KG1 (cell line): Measurements from ENCODE around the gene MMP25.
A peak's percentile ranks its signal among the peaks of the same experiment; 100 is the strongest.
"Not testable (repeated sequence)": the region's sequence is repeated elsewhere in the genome, so short reads cannot be mapped to it uniquely, and the experiment has no call there.

Experiments
- DNase-seq: peaks from one replicate; lab custom pipeline; 2025; lab: John Stamatoyannopoulos, UW

MMP25 gene

GRCh38 chr16:3029491-3030221 lies 16.7 kb upstream of the MMP25 start:
- no peak for DNase-seq

GRCh38 chr16:3030222-3031212 lies 15.8 kb upstream of the MMP25 start:
- DNase-seq: no peak

- no peak for DNase-seq
Observed at GRCh38 chr16:3032624-3033023, 13.7 kb upstream of the MMP25 start.

GRCh38 chr16:3035289-3035971 lies 10.9 kb upstream of the MMP25 start:
- DNase-seq: no peak

- DNase-seq: no peak
Observed at GRCh38 chr16:3035972-3036725, 10.2 kb upstream of the MMP25 start.

- no peak for DNase-seq
Observed at GRCh38 chr16:3036726-3037315, 9.5 kb upstream of the MMP25 start, which contains the start of gene BICDL2. TSS of gene BICDL2 (minus strand) at chr16:3036944. CDS start at chr16:3035496, 1,448 bp downstream.

GRCh38 chr16:3038256-3038655 lies 8.1 kb upstream of the MMP25 start:
- DNase-seq: no peak

- DNase-seq: no peak
Observed at GRCh38 chr16:3038896-3039295, 7.5 kb upstream of the MMP25 start.

GRCh38 chr16:3042376-3042775 lies 4.0 kb upstream of the MMP25 start:
- DNase-seq: no peak

GRCh38 chr16:3044708-3045107 lies 1.7 kb upstream of the MMP25 start:
- no peak for DNase-seq

- no peak for DNase-seq
Observed at GRCh38 chr16:3046641-3047386, 453 bp downstream of the MMP25 start.

GRCh38 chr16:3047387-3047720 lies 993 bp downstream of the MMP25 start:
- DNase-seq: no peak

- DNase-seq: no peak
Observed at GRCh38 chr16:3049921-3050481, 3.6 kb downstream of the MMP25 start.

- no peak for DNase-seq
Observed at GRCh38 chr16:3050487-3050886, 4.1 kb downstream of the MMP25 start.

- DNase-seq: no peak
Observed at GRCh38 chr16:3051009-3051408, 4.6 kb downstream of the MMP25 start.

- no peak for DNase-seq
Observed at GRCh38 chr16:3051494-3051893, 5.1 kb downstream of the MMP25 start.

GRCh38 chr16:3052571-3053329 lies 6.4 kb downstream of the MMP25 start:
- DNase-seq: not testable (repeated sequence)

- DNase-seq: not testable (repeated sequence)
Observed at GRCh38 chr16:3053330-3053710, 7.0 kb downstream of the MMP25 start.

- peak; percentile 58 for DNase-seq
Observed at GRCh38 chr16:3054965-3055733, 8.8 kb downstream of the MMP25 start.
